ENCODE data around the gene NUMA1.

The NUMA1 gene

GRCh38 chr11:71963468-71963867 lies 116.9 kb downstream of the NUMA1 start:
- H3K4me3 ChIP-seq (ENCODE audit: low read length) = no peak overlapping the region
- H3K36me3 ChIP-seq (ENCODE audit: insufficient read depth, low read length) = peaks cover 43% of the 10 kb centered on the region
- H2AFZ ChIP-seq (ENCODE audit: low read depth, low read length) = no peak overlapping the region
- H3K4me1 ChIP-seq (ENCODE audit: insufficient read depth, low read length) = no peaks in the 10 kb centered on the region
- H3K27me3 ChIP-seq (ENCODE audit: insufficient read depth, low read length) = no peaks in the 10 kb centered on the region
- H3K9me3 ChIP-seq (ENCODE audit: low read length) = peaks cover 9% of the 10 kb centered on the region

GRCh38 chr11:71962428-71963038 lies 117.8 kb downstream of the NUMA1 start:
- Histone ChIP-seq H3K27me3 (ENCODE audit: insufficient read depth, low read length) (no peaks in the 10 kb centered on the region), H3K36me3 (ENCODE audit: insufficient read depth, low read length) (peaks cover 40% of the 10 kb centered on the region), H3K9me3 (ENCODE audit: low read length) (peaks cover 9% of the 10 kb centered on the region), H3K4me1 (ENCODE audit: insufficient read depth, low read length) (no peaks in the 10 kb centered on the region), H2AFZ (ENCODE audit: low read depth, low read length) (no peak overlapping the region), H3K4me3 (ENCODE audit: low read length) (no peak overlapping the region)

- Histone ChIP-seq H3K9me3 (ENCODE audit: low read length) (peaks cover 7% of the 10 kb centered on the region), H3K27me3 (ENCODE audit: insufficient read depth, low read length) (no peaks in the 10 kb centered on the region), H3K4me1 (ENCODE audit: insufficient read depth, low read length) (no peaks in the 10 kb centered on the region), H3K4me3 (ENCODE audit: low read length) (no peak overlapping the region), H2AFZ (ENCODE audit: low read depth, low read length) (no peak overlapping the region), H3K36me3 (ENCODE audit: insufficient read depth, low read length) (peaks cover 16% of the 10 kb centered on the region)
Observed at GRCh38 chr11:71955898-71956456, 124.4 kb downstream of the NUMA1 start.

All from neuron (in vitro differentiated cells).